Measurements from ENCODE around the gene ACBD6. TPM values are rescaled to one million over a fixed set of nuclear protein-coding genes. Genes with fewer than 3 reads are reported as not detected.

ACBD6 gene
- total RNA-seq, 1 experiment from 2014 or later = 67.6 TPM

- DNase-seq (ENCODE audit: low spot score) = no peak
Measured at GRCh38 chr1:180525715-180526039, 23.3 kb upstream of the ACBD6 start.

GRCh38 chr1:180524915-180525714, 22.7 kb upstream of the ACBD6 start:
- DNase-seq (ENCODE audit: low spot score) = no peak

GRCh38 chr1:180524160-180524914, 22.0 kb upstream of the ACBD6 start:
- DNase-seq (ENCODE audit: low spot score) = no peak

GRCh38 chr1:180522213-180522515, 19.8 kb upstream of the ACBD6 start:
- DNase-seq (ENCODE audit: low spot score) = no peak

DNA sequence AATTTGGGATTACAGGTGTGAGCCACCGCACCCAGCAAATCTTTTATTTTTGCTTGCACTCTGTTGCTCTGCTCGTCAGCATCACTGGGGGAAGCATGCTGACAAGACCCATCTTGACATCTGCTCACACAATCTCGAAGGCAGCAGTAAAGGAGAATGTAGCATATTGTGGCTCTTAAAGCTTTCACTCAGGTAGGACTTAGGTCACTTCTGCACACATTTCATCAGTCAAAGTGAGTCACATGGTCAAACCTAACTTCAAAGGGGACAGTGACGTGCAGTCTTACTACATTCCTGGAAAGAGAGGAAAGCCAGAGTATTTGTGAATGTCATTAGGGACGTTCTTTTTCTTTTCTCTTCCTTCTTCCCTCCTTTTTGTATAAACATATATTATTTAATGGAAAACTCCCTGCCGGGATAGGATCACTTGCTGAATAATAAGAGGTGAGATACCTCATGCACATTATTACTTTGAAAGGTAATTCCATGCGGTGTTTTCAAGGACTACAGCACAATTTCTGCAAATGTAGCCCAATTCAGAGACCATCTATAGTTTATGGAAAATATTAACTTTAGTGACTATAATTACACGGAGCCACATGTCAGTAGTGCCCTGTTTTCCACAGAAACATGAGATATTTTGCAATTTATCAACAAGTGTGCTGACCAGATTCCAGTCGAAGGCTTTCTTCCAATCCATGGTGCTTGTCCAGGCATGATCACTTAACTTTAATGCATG, 19.3 kb upstream of the ACBD6 start:
- DNase-seq (ENCODE audit: low spot score) = peak; percentile 39

DNA sequence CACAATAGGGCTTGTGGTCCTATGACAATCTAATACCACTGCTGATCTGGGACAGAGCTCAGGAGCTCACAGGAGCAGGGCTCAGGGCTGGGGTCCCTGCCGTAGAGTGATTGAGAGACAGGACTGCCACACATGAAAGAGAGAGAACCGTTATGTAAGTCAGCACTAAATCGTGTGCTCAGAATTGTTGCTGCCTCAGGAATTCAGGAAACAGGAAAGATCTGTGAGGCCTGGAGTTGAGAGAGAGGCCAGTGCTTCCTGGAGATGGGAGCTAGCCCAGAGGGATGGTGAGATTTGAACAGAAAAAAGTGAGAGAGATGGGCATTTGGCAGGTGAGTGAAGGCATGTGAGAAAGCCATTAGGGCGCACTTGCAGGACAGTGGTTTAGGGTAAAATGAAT, 17.5 kb upstream of the ACBD6 start:
- no peak for DNase-seq (ENCODE audit: low spot score)

DNA sequence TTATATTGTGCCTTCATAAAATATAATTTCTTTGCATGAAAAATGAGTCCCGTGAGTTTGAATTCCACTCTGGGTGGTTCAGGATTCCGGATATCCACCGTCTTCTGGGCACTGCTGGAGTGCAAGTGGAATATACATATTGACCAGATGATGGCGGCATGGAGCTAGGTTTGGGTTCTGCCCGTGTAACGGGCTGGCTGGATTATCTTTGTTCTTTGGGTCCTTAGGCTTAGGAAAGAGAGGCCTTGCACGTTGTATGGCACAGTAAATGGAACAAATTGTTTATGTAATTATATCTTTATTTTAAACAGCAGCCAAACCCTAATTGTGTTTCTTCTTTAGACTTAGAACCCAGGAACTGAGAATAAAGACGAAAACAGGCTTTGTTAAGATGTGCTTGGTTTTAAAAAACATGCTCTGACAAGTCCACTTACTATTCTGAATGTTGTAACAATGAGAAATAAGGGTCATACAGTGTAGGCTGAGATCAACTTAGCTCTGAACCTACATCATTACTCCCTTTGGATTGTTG, 13.5 kb upstream of the ACBD6 start:
- DNase-seq (ENCODE audit: low spot score) = peak; percentile 74

DNA sequence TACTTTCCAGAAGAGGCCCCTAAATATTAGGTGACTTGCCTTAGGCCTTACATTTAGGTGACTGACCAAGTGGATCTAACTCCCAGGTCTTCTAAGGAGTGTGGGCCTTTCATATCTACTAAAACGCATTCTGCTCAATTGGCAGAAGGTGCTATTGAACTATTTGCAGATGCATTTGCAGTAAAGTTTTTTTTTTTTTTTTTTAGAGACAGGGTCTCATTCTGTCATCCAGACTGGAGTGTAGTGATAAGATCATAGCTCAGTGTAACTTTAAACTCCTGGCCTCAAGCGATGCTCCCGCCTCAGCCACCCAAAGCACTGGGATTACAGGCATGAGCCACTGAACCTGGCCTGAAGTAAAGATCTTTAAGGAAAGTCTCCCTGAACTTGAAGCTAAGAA, 13.0 kb upstream of the ACBD6 start:
- no peak for DNase-seq (ENCODE audit: low spot score)

DNA sequence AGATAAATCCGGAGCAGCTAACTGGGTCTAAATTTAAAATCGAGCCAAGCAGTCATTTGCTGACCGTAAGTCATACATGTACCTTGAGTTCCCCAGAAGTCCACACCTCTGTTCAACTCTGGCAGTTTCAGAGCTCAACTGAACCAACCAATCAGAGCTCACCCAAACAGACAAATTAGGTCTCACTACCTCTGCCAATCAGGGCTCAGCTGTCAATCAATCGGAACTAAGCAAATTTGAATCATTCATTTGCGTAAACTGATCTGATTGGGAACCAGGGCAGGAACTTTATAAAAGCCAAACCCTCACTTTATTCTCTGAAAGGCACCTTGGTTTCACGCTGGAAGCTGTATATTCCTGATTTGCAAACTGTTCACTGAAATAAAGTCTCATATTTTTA, 11.2 kb upstream of the ACBD6 start:
- DNase-seq (ENCODE audit: low spot score) = no peak

- no peak for DNase-seq (ENCODE audit: low spot score)
Measured at GRCh38 chr1:180510882-180511281, 8.5 kb upstream of the ACBD6 start.

DNA sequence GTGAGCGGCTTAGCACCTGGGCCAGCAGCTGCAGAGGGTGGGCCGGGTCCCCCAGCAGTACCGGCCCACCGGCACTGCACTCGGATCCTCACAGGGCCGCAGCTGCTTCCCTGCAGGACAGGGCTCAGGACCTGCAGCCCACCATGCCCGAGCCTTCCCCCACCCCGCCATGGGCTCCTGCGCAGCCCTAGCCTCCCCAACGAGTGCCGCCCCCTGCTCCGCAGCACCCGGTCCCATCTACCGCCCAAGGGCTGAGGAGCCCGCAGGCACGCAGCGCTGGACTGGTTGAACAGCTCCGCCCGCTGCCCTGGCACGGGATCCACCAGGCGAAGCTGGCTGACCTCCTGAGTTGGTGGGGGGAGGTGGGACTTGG, 6.3 kb upstream of the ACBD6 start:
- no peak for DNase-seq (ENCODE audit: low spot score)

DNA sequence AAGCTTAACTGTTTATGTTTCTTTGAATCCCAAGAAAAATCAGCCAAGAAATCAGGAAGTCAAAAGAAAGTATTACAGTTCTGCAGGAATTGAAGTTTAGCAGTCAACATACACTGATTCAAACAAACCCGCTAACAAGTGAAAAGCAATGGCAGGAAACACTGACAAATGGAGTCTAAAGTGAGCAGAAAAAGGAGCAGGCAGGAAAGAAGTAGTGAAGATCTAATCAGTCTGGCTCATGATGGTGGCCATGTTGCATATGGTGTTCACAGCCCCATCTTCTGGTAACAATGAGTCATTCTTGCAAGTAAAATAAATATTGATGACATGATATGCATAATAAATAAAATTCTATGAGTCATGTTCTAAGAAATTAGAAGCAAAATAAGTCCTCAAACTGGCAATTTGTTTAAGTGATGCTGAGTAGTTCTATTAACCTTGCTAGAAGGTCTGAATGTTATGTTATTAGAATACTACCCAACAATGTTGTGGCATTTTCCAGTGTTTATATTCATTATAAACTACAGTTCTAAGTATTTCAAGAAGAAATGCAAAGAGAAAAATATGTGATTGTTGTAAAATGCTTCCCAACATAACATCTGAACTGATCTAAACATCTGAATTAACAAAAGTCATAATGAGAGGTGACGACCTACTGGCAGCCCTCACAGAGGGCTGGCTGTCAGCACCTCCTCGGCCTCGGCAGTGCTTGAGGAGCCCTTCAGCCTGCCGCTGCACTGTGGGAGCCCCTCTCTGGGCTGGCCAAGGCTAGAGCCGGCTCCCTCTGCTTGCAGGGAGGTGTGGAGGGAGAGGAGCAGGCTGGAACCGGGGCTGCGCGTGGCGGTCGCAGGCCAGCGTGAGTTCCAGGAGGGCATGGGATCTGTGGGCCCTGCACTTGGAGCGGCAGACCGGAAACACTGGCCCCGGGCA, 5.7 kb upstream of the ACBD6 start:
- peak; percentile 33 for DNase-seq (ENCODE audit: low spot score)

DNA sequence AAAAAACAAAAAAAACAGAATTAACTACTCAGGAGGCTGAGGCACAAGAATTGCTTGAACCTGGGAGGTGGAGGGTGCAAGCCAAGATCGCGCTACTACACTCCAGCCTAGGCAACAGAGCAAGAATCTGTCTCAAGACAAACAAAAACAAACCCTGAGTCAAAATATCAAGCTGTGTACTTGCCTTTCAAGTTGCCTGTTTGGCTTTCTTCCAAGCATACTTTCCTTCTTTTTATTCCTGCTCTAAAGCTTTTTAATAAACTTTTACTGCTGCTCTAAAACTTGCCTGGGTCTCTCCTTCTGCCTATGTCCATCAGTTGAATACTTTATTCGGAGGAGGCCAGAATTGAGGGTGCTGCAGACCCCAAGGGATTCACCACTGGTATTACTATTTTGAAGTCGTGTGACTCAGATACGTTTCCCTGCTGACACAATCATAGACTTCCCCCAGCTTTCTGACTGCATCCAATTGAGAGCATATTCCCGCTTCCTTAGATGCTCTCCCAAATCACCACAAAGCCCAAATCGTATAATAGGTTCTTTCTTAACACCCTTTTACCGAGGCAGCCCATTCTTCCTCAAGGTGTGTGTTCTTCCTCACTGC, 3.5 kb upstream of the ACBD6 start:
- no peak for DNase-seq (ENCODE audit: low spot score)

- no peak for DNase-seq (ENCODE audit: low spot score)
Measured at GRCh38 chr1:180504186-180504585, 1.8 kb upstream of the ACBD6 start.

DNA sequence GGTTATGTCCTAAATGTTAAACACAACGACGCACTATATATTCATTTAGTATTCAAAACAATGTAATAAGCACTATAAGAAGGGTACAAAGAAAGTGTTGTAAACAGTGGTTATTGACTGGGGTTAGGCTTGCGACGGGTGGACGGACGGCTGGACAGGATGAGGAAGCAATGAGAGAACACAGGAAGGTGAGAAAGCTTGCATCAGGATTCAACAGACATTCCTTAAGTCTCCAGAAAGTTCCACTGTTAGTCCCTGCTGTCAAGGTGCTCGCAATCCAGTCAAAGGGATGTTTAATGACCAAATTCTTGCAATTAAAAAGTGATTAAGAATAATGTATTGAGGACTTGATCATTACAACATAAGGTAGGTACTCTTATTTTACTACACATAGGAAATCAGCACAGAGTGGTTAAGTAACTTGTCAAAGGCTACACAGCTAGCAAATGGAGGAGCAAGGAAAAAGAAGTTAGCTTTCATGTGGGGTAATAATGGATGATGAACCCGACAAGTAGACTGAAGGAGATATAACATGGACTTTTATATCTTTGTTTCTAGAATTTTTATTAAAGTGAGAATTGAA, 994 bp upstream of the ACBD6 start:
- no peak for DNase-seq (ENCODE audit: low spot score)

DNA sequence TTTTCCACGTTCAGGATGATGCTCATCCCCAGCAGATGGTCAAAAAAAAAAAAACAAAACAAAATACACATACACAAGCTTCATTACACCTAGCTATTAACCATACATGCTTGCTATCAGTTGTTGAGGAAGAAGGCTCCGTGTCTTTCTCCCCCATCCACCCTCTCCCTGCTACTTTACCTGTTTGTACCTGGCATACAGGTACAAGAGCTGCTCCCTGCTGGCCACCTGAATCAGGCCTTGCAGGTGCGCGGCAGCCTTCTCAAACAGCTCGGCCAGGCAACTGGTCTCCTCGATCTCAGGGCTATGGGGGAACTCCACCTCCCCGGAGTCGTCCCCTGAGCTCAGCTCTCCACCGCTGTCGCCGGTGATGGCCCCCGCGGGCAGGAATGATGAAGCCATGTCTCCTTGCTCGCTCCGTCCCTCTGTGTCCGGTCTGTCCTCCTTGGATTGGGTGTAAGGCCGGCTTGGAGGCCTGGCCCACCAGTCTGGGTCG, 464 bp downstream of the ACBD6 start:
- DNase-seq (ENCODE audit: low spot score) = no peak

GRCh38 chr1:180500689-180501088, 1.7 kb downstream of the ACBD6 start:
- no peak for DNase-seq (ENCODE audit: low spot score)

DNA sequence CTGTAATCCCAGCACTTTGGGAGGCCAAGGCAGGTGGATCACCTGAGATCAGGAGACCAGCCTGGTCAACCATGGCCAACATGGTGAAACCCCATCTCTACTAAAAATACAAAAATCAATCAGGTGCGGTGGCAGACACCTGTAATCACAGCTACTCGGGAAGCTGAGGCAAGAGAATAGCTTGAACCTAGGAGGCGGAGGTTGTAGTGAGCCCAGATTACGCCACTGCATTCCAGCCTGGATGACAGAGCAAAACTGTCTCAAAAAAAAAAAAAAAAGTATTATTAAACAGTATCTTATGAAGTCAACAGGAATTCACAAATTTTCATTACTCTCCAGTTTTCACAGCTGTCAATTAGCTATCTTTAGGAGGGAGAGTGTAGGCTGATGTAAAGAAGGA, 3.8 kb downstream of the ACBD6 start:
- DNase-seq (ENCODE audit: low spot score) = no peak

- DNase-seq (ENCODE audit: low spot score) = no peak
Measured at GRCh38 chr1:180497826-180498225, 4.6 kb downstream of the ACBD6 start.

DNA sequence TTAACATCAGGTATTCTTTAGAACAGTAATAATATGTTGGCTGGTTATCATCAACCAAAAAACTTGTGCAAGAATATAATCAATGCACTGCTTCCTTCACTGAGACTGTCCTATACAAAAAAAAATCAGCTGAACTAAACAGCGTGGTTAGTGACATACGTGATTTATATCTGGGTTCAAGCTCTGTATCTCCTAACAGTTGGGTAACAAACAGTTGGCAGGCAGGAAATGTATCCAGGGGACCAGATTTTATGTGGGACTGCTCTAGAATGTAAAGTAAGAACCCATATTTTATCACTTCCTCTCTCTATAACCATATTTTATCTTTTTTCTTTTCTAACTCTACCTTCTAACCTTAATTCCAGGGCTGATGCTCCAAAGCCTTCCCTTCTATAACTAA, 8.0 kb downstream of the ACBD6 start:
- no peak for DNase-seq (ENCODE audit: low spot score)

GRCh38 chr1:180489976-180490375, 12.4 kb downstream of the ACBD6 start:
- no peak for DNase-seq (ENCODE audit: low spot score)

All from H4 (cell line).